Skin of body (tissue), 2 donors: ENCODE measurements around the gene PEPD. TPM values are rescaled to one million over a fixed set of nuclear protein-coding genes. Genes with fewer than 3 reads are reported as not detected.

Experiments used
- DNase-seq: peaks from one replicate; lab custom pipeline; 2025; lab: John Stamatoyannopoulos, UW
- total RNA-seq: library from RNA; depleted of rRNA; stranded (reverse); fragments of >200 nt; gene quantifications from one replicate; pipeline ENCODE4 v1.2.3, GENCODE V29; 2014

The PEPD gene
- total RNA-seq, 1 donor from 2014 or later = 26.6 TPM

DNA sequence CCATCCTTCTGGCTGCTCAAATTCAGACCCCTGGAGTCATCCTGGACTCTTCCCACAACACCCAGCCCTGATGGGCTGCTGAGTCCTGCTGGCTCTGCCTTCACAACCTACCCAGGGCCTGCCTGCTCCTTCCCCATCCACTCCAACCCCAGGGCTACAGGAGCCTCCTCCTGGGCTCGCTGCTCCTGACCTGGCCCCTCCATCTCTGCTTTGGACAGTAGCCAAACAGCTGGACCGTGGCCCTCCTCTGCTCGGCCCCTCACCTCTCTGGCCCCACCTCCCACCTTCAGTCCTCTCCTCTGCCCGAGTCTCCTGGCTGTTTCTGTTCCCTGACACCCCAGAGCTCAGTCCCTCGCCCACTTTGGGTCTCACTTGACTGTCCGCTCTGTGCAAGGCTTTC is 81.3 kb downstream of the PEPD start:
- DNase-seq = no peak

DNA sequence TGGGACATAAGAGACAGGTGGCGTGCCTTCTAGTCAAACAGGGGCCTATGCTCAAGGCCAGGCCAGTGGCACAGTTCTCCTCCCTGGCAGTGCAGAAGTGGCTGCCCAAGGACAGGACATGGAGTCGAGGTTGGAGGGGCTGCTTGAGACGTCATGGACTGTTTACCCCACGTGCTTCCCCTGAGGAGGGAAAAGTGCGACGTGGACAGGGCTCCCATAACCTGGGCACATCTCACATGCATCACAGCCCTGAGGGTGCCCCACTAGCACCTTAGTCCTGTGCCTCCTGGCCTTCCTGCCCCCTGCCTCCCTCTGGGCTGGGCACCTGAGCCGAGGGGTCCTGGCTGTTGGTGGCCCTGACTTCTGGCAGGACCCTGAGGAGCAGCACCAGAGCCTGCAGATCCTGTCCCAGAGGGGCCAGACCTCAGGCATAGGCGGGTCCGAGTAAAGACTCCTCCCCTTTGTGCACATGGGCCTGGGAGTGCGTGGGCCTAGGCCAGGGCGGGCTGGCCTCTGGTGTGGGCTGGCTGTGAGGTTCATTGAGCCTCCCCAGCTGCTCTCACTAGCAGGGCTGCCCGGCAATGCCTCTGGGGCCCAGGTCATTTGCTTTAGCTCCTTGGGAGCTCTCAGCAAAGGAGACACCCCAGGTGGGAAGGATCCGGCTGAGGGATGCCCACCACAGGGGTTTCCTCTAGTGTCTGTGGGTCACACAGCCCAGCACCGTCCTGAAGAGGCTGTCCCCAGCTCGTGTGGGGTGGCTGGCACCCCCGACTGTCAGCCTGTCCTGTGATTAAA is 82.4 kb downstream of the PEPD start:
- DNase-seq = no peak

GRCh38 chr19:33437821-33438671 is 83.5 kb downstream of the PEPD start:
- DNase-seq = no peak

- no peak for DNase-seq
Measured at GRCh38 chr19:33437393-33437820, 84.2 kb downstream of the PEPD start.

DNA sequence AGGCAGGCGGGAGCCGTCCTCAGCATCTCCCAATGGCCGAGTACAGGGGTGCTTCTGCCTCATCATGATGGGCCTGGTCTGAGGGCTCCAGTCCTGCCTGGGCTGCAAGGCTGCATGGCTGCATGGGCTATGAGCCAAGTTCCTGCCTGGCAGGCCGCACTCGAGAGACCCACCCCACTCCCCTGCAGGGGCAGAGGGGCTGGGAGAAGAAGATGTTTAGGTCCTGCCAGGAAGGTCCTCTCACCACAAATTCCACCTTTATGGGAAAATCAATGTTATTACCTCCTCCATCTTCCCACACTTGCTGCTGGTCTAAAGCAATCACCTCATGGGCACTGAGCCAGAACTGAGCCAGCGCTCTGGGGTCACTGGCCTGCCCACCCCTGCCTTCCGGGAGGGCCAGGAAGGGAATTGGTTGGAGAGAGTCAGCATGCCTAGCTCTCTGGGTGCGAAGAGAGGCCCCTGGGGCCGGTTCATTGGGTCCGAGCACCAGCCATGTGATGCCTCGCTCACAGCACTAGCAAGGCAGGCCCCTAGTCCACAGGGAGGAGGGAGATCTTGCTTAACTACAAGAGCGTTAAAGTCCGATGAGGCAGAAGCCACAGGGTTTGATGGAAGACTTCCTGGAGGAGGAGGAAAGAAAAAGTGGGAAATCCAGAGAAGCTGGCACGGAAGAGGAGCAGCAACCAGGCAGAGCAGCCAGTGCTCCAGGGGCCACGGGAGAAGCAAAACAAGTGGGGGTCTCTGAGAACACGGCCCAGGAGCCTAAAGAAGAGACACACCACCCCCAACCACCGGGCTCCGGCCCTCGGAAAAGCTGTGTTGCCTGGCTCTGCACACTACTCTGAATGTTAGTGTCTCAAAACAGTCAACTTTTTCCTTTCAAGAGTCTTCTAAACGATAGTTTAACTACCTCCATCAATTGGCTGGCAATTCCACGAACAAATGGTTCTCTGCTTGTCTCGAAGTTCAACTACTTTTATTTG is 84.9 kb downstream of the PEPD start:
- DNase-seq = no peak

GRCh38 chr19:33435706-33436359 is 85.8 kb downstream of the PEPD start:
- DNase-seq = no peak

DNA sequence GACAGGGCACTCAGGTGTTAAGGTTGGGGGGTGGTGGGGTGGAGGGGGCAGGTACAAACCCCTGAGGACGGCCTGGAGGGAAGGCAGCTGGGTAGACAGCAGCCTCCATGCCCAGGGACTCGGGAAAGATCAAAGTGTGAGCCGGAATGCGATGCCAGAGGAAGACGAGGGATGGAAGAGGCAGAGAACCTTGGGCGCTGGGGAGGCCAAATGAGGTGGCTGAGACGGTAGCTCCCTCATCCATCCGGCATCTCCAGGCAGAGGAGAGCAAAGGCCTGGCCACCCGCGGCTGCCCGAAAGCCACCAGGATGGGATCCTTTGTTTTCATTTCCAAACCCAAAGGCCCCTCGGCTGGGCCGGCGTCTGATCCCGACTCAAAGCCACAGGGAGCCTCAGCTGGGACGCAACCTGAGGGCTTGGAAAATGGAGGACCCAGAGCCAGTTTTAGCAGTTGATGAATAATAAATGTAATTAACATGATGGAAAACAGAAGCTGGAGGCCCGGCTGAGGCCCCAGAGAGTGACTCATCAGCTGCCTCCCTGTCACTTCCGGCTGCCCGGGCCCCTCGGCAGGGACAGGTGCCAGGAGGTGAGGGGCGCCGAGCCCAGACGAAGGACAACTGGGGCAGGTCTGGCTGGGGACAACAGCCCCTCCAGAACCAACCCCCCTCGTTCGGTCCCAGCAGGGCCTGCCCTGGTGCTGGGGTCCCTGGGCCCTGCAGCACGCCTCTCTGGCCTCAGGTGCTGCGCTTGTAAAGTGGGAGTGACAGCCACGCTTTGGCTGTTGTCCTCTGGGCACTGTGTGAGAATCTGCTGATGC is 86.5 kb downstream of the PEPD start:
- no peak for DNase-seq

DNA sequence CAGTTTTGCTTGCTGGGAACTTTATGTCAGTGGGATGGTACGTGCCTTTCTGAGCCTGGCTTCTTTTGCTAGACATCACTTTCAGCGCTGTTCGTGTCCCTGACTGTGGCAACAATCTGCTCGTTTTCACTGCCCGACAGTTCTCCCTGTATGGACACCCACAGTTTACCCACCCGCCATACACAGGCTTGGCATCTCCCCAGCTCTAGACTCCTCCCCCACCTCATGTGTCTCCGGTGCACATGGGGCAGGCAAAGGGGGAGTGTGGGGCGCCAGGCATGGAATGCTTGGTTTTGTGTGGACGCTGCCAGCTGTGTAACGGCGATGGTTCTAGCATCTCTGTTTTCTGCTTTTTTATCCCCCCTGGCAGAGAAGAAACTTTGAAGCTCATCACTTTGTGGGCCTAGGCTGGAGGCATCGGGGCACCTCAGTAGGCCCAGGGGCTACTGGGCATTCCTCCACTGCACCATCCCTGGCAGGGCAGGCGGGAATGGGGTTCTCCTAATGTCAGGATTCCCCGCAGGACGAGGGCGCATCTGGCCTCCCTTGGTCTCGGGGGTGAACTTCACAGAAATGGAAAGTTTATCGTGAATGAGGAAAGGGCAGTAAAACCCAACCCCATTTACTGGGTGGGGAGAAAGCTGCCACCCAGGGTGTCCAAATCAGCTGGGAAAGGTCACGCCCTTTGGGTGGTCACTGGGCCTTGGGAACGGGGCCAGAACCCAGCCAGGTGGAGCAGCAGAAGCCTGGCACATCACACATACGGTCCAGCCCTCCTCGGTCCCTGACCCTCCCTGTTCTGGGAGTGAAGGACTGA is 87.3 kb downstream of the PEPD start:
- no peak for DNase-seq

GRCh38 chr19:33432446-33433170 is 89.0 kb downstream of the PEPD start:
- DNase-seq = no peak

DNA sequence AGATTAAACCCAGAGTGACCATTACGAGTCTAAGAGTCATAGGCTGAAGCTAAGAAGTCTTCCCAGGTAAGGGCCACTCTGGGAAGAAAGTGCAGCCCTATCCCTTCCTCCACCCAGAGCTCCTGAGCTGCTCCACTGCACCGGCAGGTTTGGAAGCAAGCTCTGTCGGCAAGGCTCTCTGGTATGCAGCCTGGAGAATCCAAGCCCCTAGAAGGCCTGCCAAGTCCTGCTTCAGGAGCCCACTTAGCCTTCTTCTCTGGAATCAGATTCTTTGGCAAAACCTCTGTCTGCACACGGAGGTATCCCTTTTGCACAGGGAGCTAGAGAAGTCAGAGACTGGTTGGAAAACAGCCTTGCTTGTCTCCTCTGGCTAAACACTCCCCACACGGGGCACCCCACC is 89.6 kb downstream of the PEPD start:
- DNase-seq = no peak

- DNase-seq = peak; percentile 55
Measured at GRCh38 chr19:33430674-33431277, 90.8 kb downstream of the PEPD start.

DNA sequence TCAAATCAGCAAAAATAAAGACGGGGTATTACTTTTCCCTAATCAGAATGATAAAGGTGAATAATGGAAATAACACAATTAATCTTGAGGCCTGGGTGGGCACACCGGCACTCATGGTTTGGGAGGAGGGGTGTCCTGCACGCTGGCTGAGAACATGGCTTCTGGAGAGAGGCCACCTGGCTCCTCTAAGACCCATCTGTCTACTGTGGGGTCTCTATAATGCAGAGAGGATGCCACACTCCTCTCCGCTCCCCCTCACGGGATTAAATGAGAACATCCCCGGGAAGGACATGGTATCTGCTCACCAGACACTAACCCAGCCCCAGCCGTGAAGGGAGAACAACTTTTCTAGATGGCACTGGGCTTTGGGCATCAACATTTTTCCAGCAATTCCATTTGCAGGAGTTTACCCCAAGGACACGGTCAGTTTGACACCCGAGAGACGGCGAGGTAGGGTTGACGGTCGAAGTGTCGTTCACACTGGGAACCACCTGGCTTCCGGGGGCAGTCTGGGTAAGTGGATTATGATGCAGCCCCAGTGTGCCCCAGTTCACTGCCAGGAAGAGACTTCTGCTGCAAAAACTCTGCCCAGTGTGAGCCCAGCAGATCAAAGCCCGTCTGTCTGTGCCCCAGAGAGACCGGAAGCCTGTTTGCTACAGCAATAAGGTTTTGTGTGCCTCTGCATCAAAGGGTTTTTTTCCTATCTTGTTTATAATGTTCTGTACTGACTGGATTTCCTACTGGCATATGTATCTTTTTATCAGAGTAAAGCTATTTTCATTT is 91.5 kb downstream of the PEPD start:
- no peak for DNase-seq

DNA sequence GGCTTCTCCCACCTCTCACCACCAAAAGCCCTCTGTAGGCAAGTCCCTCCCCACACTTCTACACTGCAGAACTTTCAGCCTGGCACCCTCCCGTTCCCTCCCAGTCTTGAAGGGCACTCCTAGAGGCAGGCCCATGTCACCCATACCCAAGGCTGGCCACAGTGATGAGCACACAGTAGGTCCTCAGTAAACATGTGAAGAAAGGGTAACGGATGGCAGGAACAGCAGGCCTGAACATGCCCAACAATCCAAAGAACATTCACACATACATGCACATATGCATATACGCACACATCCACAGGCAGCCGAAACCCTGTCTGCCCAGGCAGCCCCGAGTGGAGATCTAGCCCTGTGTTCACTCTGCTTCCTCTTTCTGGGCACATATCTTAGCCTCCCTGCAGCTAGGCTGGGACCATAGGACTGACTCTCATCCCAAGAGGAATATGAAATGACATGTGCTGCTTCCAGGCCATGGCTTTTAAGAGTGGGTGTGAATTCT is 92.9 kb downstream of the PEPD start:
- no peak for DNase-seq

DNA sequence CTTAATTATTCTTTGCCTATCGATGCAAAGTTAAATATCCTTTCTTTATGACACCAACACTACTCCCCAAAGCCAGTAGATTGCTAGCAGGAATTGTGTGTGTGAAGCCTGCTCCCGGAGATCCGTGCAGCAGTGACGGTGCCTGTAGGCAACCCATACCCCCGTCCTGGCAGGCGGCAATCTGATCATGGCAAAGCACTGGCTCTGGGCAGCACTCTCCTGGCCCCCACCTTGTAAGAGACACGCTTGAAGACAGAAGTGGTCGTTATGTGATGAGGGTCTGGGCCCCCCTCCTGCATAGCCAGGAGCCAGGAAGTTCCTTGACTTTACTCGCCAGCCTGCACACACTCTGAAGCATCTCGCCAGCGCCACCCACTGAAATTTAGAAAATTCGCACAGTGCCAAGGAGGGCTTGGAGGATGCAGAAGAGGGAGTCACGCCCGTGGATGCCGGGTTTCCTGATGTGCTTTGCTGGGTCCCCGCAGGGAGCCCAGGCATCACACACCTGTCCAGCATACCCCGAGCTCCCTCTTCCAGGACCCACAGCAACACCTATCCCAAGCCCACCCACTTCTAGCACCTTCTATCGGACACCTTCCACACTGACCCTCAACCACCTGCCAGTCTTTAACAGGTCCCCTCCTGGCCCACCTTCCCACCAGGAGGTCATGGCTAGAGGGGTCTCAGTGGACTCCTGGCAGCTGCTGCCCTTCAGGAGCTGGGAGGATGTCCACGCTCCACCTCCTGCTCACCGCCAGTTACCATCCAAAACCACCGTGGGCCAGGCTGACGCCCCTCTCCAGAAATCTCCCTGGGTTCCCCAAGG is 93.6 kb downstream of the PEPD start:
- no peak for DNase-seq

DNA sequence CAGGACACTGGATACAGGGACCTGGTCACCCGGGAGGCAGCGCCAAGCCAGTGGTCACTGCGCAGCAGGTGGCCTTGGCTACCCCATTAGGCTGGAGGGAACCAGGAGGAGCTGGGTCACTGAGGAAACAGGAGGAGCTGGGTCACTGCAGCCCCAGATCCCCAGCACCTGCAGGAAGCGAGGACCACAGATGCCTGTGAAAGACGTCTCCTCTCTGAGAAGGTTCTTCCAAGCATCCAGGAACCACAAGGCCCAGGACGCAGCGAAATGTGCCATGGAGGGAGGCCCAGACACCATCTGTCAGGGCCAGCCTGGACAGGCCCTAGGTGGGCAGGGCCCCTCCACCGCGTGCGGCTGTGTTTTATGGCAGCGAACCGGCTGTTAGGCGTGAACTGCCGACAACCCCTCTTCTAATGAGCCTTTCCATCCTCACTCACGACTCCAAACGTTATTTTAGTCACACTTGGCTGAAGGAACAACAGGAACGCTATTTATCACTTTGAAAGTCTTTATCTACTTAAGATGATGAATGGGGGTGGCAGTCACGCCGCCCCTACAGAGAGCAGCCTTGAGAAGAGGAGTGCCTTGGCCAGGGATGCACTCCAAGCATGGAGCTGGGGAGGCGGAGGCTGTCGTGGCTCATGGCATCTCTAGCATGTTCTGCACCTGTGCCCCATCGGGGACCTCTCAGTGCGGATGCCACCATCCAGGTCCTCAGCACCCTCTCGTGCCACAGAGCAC is 94.8 kb downstream of the PEPD start:
- DNase-seq = no peak
